ENCODE data around the gene ATP10A.
"Not testable (repeated sequence)": the region's sequence is repeated elsewhere in the genome, so short reads cannot be mapped to it uniquely, and the experiment has no call there.

The ATP10A gene

DNA sequence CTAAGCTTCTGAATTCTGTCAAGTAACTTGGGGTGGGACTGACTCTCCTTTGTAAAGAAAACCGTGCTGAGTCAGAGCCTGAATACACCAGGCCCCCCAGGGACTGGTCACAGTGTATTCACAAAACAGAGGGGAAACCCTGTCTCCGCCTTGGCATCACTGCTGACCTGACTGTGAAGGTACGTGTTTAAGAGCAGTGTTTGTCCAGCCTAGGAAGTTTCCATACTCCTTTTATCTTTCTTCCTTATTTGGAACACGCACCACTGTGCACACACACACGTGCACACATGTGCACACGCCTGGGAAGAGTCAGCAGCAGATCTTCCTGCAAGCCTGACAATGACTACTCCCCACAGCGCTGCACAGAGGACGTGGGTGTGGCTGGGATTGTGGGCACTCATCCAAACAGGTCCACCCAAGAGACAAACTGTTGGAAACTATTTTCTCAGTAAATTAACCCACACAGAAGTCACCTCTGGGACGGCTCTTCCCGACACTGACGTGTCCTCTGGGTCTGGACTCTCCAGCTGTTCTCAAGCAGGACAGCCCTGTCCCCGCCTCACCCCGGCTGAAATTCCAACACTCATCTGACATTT lies 87.7 kb downstream of the ATP10A start:
- whole genome bisulfite sequencing, 2 experiments: 64% methylated on average over 13 of the region's 13 CpGs
- no peak overlapping the region for H3K4me3 ChIP-seq (ENCODE audit: insufficient read depth, low read depth, low read length)
- H3K4me1 ChIP-seq (ENCODE audit: control insufficient read depth, insufficient read depth, low read length): peaks cover 14% of the 10 kb centered on the region

GRCh38 chr15:25774871-25775270 lies 88.3 kb downstream of the ATP10A start:
- 73 to 85% methylated on average over 2 of the region's 2 CpGs for WGBS, 2 experiments
- H3K27ac ChIP-seq (ENCODE audit: insufficient read depth, low read depth, low read length, poor library complexity, severe bottlenecking): no peak overlapping the region
- H3K27me3 ChIP-seq (ENCODE audit: control insufficient read depth, insufficient read depth, low read length, poor library complexity, severe bottlenecking): no peaks in the 10 kb centered on the region
- H3K4me3 ChIP-seq (ENCODE audit: insufficient read depth, low read depth, low read length): no peak overlapping the region
- H3K4me1 ChIP-seq (ENCODE audit: control insufficient read depth, insufficient read depth, low read length): peaks cover 14% of the 10 kb centered on the region
- no peaks in the 10 kb centered on the region for H3K36me3 ChIP-seq (ENCODE audit: control insufficient read depth, insufficient read depth, low read length)
- H3K9me3 ChIP-seq (ENCODE audit: control insufficient read depth, low read length): no peaks in the 10 kb centered on the region

More for the DNA sequence above, 87.7 kb downstream of the ATP10A start:
- Histone ChIP-seq H3K9me3 (ENCODE audit: control insufficient read depth, low read length) (no peaks in the 10 kb centered on the region), H3K36me3 (ENCODE audit: control insufficient read depth, insufficient read depth, low read length) (no peaks in the 10 kb centered on the region), H3K27me3 (ENCODE audit: control insufficient read depth, insufficient read depth, low read length, poor library complexity, severe bottlenecking) (no peaks in the 10 kb centered on the region), H3K27ac (ENCODE audit: insufficient read depth, low read depth, low read length, poor library complexity, severe bottlenecking) (no peak overlapping the region)

- Histone ChIP-seq H3K9me3 (ENCODE audit: control insufficient read depth, low read length) (no peaks in the 10 kb centered on the region), H3K4me1 (ENCODE audit: control insufficient read depth, insufficient read depth, low read length) (peaks cover 14% of the 10 kb centered on the region), H3K27me3 (ENCODE audit: control insufficient read depth, insufficient read depth, low read length, poor library complexity, severe bottlenecking) (no peaks in the 10 kb centered on the region), H3K27ac (ENCODE audit: insufficient read depth, low read depth, low read length, poor library complexity, severe bottlenecking) (no peak overlapping the region), H3K36me3 (ENCODE audit: control insufficient read depth, insufficient read depth, low read length) (no peaks in the 10 kb centered on the region), H3K4me3 (ENCODE audit: insufficient read depth, low read depth, low read length) (no peak overlapping the region)
- 90 to 92% methylated on average over 6 of the region's 6 CpGs for WGBS, 2 experiments
Measured at GRCh38 chr15:25773248-25773647, 89.9 kb downstream of the ATP10A start.

DNA sequence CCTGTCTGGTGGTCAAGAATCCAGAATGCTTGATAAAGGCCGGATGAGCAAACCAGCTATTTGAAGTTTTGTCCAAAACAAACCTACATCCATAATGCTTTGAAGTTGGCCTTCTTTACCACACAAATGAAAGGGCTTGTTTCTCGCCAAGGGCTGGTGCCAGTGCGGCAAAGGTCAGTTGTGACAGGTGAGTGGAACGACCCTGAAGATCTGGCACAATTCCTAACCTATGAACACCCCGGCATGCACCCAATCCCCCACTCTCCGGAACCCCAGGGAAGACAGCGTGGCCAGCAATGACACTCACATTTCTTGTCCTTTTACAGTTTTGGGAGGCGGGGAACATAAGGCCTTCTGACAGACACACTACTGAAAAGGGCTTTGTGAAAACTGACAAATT lies 90.6 kb downstream of the ATP10A start:
- Histone ChIP-seq H3K9me3 (ENCODE audit: control insufficient read depth, low read length) (no peaks in the 10 kb centered on the region), H3K4me1 (ENCODE audit: control insufficient read depth, insufficient read depth, low read length) (peaks cover 14% of the 10 kb centered on the region), H3K27ac (ENCODE audit: insufficient read depth, low read depth, low read length, poor library complexity, severe bottlenecking) (no peak overlapping the region), H3K27me3 (ENCODE audit: control insufficient read depth, insufficient read depth, low read length, poor library complexity, severe bottlenecking) (no peaks in the 10 kb centered on the region), H3K36me3 (ENCODE audit: control insufficient read depth, insufficient read depth, low read length) (no peaks in the 10 kb centered on the region), H3K4me3 (ENCODE audit: insufficient read depth, low read depth, low read length) (no peak overlapping the region)
- 92% methylated on average over 8 of the region's 8 CpGs for WGBS, 2 experiments

- H3K4me3 ChIP-seq (ENCODE audit: insufficient read depth, low read depth, low read length); H3K9me3 ChIP-seq (ENCODE audit: control insufficient read depth, low read length); H3K27me3 ChIP-seq (ENCODE audit: control insufficient read depth, insufficient read depth, low read length, poor library complexity, severe bottlenecking); H3K36me3 ChIP-seq (ENCODE audit: control insufficient read depth, insufficient read depth, low read length); H3K27ac ChIP-seq (ENCODE audit: insufficient read depth, low read depth, low read length, poor library complexity, severe bottlenecking): not testable (repeated sequence)
- peaks cover 14% of the 10 kb centered on the region for H3K4me1 ChIP-seq (ENCODE audit: control insufficient read depth, insufficient read depth, low read length)
- 87 to 92% methylated on average over 8 of the region's 8 CpGs for WGBS, 2 experiments
Measured at GRCh38 chr15:25771736-25772135, 91.4 kb downstream of the ATP10A start.

DNA sequence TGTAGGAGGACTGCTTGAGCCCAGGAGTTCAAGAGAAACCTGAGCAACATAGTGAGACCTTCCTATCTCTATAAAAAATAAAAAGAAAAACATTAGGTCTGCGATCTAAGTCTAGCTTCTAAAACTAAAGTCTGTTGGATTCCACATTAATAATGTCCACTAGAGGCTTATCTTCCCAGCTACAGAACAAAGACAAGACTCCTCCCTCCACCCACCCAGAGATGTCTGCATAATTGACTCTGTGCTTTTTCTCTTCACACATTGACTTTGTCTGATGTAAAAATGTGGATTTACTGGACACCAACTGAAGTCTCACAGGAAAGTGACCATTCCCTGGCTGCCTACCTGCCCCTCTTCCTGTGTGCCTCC lies 91.8 kb downstream of the ATP10A start:
- peaks cover 14% of the 10 kb centered on the region for H3K4me1 ChIP-seq (ENCODE audit: control insufficient read depth, insufficient read depth, low read length)

GRCh38 chr15:25770618-25771337 lies 92.3 kb downstream of the ATP10A start:
- no peaks in the 10 kb centered on the region for H3K9me3 ChIP-seq (ENCODE audit: control insufficient read depth, low read length)
- H3K27me3 ChIP-seq (ENCODE audit: control insufficient read depth, insufficient read depth, low read length, poor library complexity, severe bottlenecking): no peaks in the 10 kb centered on the region
- H3K27ac ChIP-seq (ENCODE audit: insufficient read depth, low read depth, low read length, poor library complexity, severe bottlenecking): no peak overlapping the region
- no peaks in the 10 kb centered on the region for H3K36me3 ChIP-seq (ENCODE audit: control insufficient read depth, insufficient read depth, low read length)
- H3K4me3 ChIP-seq (ENCODE audit: insufficient read depth, low read depth, low read length): no peak overlapping the region
- peaks cover 11% of the 10 kb centered on the region for H3K4me1 ChIP-seq (ENCODE audit: control insufficient read depth, insufficient read depth, low read length)
- 84 to 85% methylated on average over 14 of the region's 14 CpGs for WGBS, 2 experiments

More for the DNA sequence above, 91.8 kb downstream of the ATP10A start:
- Histone ChIP-seq H3K36me3 (ENCODE audit: control insufficient read depth, insufficient read depth, low read length) (no peaks in the 10 kb centered on the region), H3K27me3 (ENCODE audit: control insufficient read depth, insufficient read depth, low read length, poor library complexity, severe bottlenecking) (no peaks in the 10 kb centered on the region), H3K4me3 (ENCODE audit: insufficient read depth, low read depth, low read length) (no peak overlapping the region), H3K9me3 (ENCODE audit: control insufficient read depth, low read length) (no peaks in the 10 kb centered on the region), H3K27ac (ENCODE audit: insufficient read depth, low read depth, low read length, poor library complexity, severe bottlenecking) (no peak overlapping the region)
- WGBS, 2 experiments: 88 to 93% methylated on average over 1 of the region's 1 CpG

- 95 to 96% methylated on average over 14 of the region's 14 CpGs for WGBS, 2 experiments
- peaks cover 4% of the 10 kb centered on the region for H3K4me1 ChIP-seq (ENCODE audit: control insufficient read depth, insufficient read depth, low read length)
- no peaks in the 10 kb centered on the region for H3K27me3 ChIP-seq (ENCODE audit: control insufficient read depth, insufficient read depth, low read length, poor library complexity, severe bottlenecking)
- no peak overlapping the region for H3K4me3 ChIP-seq (ENCODE audit: insufficient read depth, low read depth, low read length)
- no peak overlapping the region for H3K27ac ChIP-seq (ENCODE audit: insufficient read depth, low read depth, low read length, poor library complexity, severe bottlenecking)
- H3K9me3 ChIP-seq (ENCODE audit: control insufficient read depth, low read length): no peaks in the 10 kb centered on the region
- no peaks in the 10 kb centered on the region for H3K36me3 ChIP-seq (ENCODE audit: control insufficient read depth, insufficient read depth, low read length)
Measured at GRCh38 chr15:25770031-25770430, 93.1 kb downstream of the ATP10A start.

DNA sequence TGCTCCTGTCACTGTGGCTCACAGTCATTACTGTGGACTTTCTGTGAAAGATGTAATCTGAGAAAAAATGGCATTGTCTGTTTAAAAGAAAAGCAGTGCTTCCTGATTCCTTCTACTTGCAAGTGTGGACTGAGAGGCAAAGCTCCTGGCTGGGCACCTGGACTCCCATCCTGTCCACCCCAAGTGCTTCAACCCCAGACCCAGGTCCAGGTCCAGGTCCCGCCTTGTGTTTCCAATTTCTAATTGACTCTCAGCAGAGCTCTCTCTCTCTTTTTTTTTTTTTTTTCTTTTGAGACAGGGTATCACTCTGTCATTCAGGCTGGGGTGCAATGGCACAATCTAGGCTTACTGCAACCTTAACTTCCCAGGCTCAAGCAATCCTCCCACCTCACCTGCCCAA lies 94.9 kb downstream of the ATP10A start:
- Histone ChIP-seq H3K4me1 (ENCODE audit: control insufficient read depth, insufficient read depth, low read length) (no peaks in the 10 kb centered on the region), H3K27me3 (ENCODE audit: control insufficient read depth, insufficient read depth, low read length, poor library complexity, severe bottlenecking) (no peaks in the 10 kb centered on the region), H3K9me3 (ENCODE audit: control insufficient read depth, low read length) (no peaks in the 10 kb centered on the region), H3K4me3 (ENCODE audit: insufficient read depth, low read depth, low read length) (no peak overlapping the region), H3K27ac (ENCODE audit: insufficient read depth, low read depth, low read length, poor library complexity, severe bottlenecking) (no peak overlapping the region), H3K36me3 (ENCODE audit: control insufficient read depth, insufficient read depth, low read length) (no peaks in the 10 kb centered on the region)
- WGBS, 2 experiments: 87 to 100% methylated on average over 1 of the region's 1 CpG

- Histone ChIP-seq H3K27ac (ENCODE audit: insufficient read depth, low read depth, low read length, poor library complexity, severe bottlenecking) (no peak overlapping the region), H3K27me3 (ENCODE audit: control insufficient read depth, insufficient read depth, low read length, poor library complexity, severe bottlenecking) (no peaks in the 10 kb centered on the region), H3K4me3 (ENCODE audit: insufficient read depth, low read depth, low read length) (no peak overlapping the region), H3K9me3 (ENCODE audit: control insufficient read depth, low read length) (no peaks in the 10 kb centered on the region), H3K4me1 (ENCODE audit: control insufficient read depth, insufficient read depth, low read length) (peaks cover 4% of the 10 kb centered on the region), H3K36me3 (ENCODE audit: control insufficient read depth, insufficient read depth, low read length) (no peaks in the 10 kb centered on the region)
- 91% methylated on average over 13 of the region's 13 CpGs for WGBS, 2 experiments
Measured at GRCh38 chr15:25767356-25768151, 95.6 kb downstream of the ATP10A start.
